ENCODE measurements around the gene BDH2. TPM values are rescaled to one million over a fixed set of nuclear protein-coding genes. Genes with fewer than 3 reads are reported as not detected.

BDH2 gene
- total and polyA plus RNA-seq, 2 of the 8 experiments (the other 6 are each of a cell fraction or from before 2014, with no cell fraction given), result 46.0 to 46.2 TPM

- TF ChIP-seq, protein P1, sequence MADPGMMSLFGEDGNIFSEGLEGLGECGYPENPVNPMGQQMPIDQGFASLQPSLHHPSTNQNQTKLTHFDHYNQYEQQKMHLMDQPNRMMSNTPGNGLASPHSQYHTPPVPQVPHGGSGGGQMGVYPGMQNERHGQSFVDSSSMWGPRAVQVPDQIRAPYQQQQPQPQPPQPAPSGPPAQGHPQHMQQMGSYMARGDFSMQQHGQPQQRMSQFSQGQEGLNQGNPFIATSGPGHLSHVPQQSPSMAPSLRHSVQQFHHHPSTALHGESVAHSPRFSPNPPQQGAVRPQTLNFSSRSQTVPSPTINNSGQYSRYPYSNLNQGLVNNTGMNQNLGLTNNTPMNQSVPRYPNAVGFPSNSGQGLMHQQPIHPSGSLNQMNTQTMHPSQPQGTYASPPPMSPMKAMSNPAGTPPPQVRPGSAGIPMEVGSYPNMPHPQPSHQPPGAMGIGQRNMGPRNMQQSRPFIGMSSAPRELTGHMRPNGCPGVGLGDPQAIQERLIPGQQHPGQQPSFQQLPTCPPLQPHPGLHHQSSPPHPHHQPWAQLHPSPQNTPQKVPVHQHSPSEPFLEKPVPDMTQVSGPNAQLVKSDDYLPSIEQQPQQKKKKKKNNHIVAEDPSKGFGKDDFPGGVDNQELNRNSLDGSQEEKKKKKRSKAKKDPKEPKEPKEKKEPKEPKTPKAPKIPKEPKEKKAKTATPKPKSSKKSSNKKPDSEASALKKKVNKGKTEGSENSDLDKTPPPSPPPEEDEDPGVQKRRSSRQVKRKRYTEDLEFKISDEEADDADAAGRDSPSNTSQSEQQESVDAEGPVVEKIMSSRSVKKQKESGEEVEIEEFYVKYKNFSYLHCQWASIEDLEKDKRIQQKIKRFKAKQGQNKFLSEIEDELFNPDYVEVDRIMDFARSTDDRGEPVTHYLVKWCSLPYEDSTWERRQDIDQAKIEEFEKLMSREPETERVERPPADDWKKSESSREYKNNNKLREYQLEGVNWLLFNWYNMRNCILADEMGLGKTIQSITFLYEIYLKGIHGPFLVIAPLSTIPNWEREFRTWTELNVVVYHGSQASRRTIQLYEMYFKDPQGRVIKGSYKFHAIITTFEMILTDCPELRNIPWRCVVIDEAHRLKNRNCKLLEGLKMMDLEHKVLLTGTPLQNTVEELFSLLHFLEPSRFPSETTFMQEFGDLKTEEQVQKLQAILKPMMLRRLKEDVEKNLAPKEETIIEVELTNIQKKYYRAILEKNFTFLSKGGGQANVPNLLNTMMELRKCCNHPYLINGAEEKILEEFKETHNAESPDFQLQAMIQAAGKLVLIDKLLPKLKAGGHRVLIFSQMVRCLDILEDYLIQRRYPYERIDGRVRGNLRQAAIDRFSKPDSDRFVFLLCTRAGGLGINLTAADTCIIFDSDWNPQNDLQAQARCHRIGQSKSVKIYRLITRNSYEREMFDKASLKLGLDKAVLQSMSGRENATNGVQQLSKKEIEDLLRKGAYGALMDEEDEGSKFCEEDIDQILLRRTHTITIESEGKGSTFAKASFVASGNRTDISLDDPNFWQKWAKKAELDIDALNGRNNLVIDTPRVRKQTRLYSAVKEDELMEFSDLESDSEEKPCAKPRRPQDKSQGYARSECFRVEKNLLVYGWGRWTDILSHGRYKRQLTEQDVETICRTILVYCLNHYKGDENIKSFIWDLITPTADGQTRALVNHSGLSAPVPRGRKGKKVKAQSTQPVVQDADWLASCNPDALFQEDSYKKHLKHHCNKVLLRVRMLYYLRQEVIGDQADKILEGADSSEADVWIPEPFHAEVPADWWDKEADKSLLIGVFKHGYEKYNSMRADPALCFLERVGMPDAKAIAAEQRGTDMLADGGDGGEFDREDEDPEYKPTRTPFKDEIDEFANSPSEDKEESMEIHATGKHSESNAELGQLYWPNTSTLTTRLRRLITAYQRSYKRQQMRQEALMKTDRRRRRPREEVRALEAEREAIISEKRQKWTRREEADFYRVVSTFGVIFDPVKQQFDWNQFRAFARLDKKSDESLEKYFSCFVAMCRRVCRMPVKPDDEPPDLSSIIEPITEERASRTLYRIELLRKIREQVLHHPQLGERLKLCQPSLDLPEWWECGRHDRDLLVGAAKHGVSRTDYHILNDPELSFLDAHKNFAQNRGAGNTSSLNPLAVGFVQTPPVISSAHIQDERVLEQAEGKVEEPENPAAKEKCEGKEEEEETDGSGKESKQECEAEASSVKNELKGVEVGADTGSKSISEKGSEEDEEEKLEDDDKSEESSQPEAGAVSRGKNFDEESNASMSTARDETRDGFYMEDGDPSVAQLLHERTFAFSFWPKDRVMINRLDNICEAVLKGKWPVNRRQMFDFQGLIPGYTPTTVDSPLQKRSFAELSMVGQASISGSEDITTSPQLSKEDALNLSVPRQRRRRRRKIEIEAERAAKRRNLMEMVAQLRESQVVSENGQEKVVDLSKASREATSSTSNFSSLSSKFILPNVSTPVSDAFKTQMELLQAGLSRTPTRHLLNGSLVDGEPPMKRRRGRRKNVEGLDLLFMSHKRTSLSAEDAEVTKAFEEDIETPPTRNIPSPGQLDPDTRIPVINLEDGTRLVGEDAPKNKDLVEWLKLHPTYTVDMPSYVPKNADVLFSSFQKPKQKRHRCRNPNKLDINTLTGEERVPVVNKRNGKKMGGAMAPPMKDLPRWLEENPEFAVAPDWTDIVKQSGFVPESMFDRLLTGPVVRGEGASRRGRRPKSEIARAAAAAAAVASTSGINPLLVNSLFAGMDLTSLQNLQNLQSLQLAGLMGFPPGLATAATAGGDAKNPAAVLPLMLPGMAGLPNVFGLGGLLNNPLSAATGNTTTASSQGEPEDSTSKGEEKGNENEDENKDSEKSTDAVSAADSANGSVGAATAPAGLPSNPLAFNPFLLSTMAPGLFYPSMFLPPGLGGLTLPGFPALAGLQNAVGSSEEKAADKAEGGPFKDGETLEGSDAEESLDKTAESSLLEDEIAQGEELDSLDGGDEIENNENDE (IDR thresholded peaks at IDR 0.05; ENCODE audit: insufficient replicate concordance, low read length), result no peak
- TF ChIP-seq SRF (IDR thresholded peaks at IDR 0.05; ENCODE audit: low read depth, low read length) (no peak), USF2 (IDR thresholded peaks at IDR 0.05; ENCODE audit: low read length) (no peak), GABPA (IDR thresholded peaks at IDR 0.05; ENCODE audit: borderline replicate concordance, insufficient read depth, low read length) (no peak), SIRT6 (IDR thresholded peaks at IDR 0.05; ENCODE audit: low read length) (no peak), NANOG (IDR thresholded peaks at IDR 0.05; ENCODE audit: insufficient read depth, low read depth, low read length, poor library complexity, severe bottlenecking) (no peak), FOSL1 (IDR thresholded peaks at IDR 0.05; ENCODE audit: insufficient read depth, low read depth, low read length) (no peak), SIN3A (conservative IDR thresholded peaks at IDR 0.05 in 1 of 2, IDR thresholded peaks at IDR 0.05 in 1 of 2; ENCODE audit: low read depth in 1 of 2, low read length in 2 of 2) (no peak)
These were observed 736 bp downstream of the BDH2 start (continued) for GRCh38 chr4:103098756-103099440.
